ENCODE measurements around the gene CHD9. TPM values are rescaled to one million over a fixed set of nuclear protein-coding genes. Genes with fewer than 3 reads are reported as not detected.

CHD9 gene
- total RNA-seq, 1 donor from 2014 or later: 167 TPM

DNA sequence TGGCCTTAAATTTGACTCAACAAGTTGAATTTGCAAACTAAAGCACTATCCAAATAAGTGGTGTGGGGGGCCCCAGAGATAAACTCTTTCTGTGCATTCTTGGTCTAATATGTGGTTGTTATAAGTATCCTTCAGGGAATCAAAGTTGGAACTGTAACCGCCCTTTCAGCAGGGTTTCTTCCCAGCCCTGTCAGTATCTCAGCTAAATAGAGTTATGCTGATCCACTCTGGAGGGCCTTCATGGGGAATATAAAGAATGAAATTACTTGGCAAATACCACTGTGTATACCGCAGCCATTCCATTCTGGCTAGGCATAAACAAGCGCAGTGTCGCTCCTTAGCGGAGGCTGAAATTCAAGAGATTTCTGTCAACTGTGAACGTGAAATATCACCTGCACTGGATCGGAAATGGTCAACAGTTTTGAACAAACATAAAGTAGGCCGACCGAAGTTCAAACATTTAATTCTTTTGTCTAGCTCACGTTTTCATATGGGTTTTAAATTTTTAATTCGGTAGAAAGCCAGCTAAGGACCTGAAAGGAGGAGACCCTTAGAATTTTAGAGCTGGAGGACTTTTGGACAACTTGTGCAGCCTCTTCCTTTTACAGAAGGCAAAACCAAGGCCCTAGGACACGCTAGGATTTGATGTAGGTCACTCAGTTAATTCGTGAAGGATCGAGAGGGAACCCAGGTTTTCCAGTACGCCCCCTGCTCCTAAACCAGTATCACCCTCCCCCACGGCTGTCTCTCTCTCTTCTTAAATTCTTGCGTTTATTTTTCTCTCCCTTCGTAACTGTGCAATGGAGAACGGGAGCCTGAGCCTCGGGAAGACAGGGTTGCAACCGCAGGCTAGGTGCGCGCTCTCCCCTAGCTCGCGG is 74.7 kb downstream of the CHD9 start:
- DNase-seq (ENCODE audit: low spot score in 2 of 2) (no peak), FAIRE-seq (no peak)

- FAIRE-seq: no peak
Observed at GRCh38 chr16:53130159-53131049, 75.6 kb downstream of the CHD9 start.

GRCh38 chr16:53131050-53131362 is 76.2 kb downstream of the CHD9 start:
- no peak for FAIRE-seq
- DNase-seq (ENCODE audit: low spot score in 2 of 2): no peak

More at GRCh38 chr16:53130159-53131049, 75.6 kb downstream of the CHD9 start:
- peak; percentile 96 to 99 for DNase-seq (ENCODE audit: low spot score in 2 of 2)

- DNase-seq (ENCODE audit: low spot score in 2 of 2): peak; percentile 71 to 75
- FAIRE-seq: no peak
Observed at GRCh38 chr16:53131363-53132071, 76.7 kb downstream of the CHD9 start.

DNA sequence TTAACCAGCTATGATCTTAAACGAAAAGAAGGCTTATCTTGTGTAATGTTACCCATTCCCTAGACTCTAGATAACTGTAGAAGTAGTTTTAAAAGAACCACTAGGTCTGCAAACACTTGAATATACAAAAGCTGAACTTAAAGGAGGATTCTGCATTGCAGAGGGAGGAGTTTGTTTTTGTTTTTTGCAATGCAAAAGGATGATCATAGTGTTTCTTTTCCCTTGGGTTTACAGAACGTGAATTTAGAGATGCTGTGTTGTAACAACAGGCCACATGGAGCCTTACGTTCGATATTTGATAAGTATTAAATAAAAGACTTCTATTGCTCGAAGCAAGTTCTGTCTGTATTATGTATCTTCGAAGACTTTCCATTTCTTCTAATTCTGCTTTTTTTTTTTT is 77.6 kb downstream of the CHD9 start:
- DNase-seq (ENCODE audit: low spot score in 2 of 2): no peak
- FAIRE-seq: no peak

GRCh38 chr16:53135329-53135728 is 80.5 kb downstream of the CHD9 start:
- FAIRE-seq (no peak), DNase-seq (ENCODE audit: low spot score in 2 of 2) (no peak)

DNA sequence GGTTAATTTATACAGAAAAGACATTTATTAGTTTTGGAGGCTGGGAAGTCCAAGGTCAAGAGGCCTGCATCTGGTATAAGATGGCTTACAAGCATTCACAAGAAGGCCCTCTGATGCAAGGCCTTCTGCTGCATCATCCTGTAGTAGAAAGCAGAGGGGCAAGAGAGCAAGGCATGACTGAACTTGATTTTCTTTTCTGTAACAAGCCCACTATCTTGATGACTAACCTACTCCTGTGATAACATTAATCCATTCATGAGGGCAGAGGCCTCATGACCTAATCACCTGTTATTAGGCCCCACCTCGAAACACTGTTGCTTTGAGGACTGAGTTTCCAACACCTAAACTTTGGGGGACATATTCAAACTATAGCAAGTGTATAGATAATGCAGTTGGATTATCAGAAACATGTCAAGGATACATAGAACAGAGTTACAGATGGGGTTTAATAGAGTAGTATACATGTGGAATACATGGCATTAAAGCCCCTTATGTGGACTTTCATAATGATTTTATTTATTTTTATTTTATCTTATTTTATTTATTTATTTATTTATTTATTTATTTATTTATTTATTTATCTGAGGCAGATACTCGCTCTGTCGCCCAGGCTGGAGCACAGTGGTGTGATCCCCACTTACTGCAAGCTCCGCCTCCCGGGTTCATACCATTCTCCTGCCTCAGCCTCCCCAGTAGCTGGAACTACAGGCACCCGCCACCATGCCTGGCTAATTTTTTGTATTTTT is 88.2 kb downstream of the CHD9 start:
- no peak for DNase-seq (ENCODE audit: low spot score in 2 of 2)
- FAIRE-seq: no peak

DNA sequence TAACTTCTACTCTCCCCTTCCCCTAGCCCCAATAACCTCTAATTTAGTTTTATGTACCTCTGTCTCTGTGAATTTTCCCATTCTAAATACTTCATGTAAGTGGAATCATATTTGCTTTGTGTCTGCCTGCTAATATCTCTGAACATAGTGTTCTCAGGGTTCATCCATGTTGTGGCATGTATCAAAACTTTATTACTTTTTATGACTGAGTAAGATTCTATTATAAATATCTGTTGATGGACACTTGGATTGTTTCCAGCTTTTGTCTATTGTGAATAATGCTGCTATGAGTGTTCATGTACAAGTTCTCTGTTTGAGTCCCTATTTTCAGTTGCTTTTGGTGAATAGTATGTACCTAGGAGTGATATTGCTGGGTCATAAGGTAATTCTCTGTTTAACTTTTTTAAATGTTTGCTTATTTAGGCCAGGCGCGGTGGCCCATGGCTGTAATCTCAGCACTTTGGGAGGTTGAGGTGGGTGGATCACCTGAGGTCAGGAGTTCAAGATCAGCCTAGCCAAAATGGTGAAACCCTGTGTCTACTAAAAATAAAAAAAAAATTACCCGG is 92.8 kb downstream of the CHD9 start:
- no peak for DNase-seq (ENCODE audit: low spot score in 2 of 2)
- FAIRE-seq: no peak

DNA sequence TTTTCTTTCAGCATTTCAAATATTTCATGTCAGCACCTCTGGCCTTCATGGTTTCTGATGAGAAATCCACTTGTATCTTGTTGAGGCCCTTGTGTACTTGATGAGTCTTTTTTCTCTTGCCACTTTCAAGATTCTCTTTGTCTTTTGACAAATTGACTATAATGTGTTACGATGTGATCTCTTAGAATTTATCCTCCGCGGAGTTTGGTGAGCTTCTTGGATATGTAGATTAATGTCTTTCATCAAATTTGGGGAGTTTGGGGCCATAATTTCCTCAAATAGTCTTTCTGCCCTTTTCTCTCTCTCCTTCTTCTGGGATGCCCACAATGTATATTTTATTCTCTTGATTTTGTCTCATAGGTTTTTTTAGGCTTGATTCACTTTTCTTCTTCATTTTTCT is 96.0 kb downstream of the CHD9 start:
- FAIRE-seq: no peak
- no peak for DNase-seq (ENCODE audit: low spot score in 2 of 2)

DNA sequence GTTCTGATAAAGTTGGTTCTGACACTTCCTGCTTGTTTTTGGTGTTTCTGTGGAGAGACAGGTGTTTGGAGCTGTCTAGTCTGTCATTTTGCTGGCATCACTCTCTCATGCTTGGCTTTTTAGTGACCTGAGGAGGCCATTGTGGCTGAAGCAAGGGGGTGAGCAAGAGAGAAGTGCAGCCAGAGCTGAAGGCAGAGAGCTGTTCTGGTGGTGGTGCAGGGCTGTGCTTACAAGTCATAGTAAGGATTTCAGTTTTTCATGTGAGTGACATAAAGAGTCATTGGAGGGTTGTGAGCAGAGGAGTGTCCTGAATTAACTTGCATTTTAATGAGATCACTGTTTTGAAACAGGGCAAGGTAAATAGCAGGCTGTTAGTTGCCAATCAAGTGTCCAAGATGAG is 97.5 kb downstream of the CHD9 start:
- FAIRE-seq (no peak), DNase-seq (ENCODE audit: low spot score in 2 of 2) (no peak)

- DNase-seq (ENCODE audit: low spot score in 2 of 2): no peak
- FAIRE-seq: no peak
Observed at GRCh38 chr16:53153130-53153529, 98.3 kb downstream of the CHD9 start.

- FAIRE-seq (no peak), DNase-seq (ENCODE audit: low spot score in 2 of 2) (no peak)
Observed at GRCh38 chr16:53154513-53154912, 99.7 kb downstream of the CHD9 start.

DNA sequence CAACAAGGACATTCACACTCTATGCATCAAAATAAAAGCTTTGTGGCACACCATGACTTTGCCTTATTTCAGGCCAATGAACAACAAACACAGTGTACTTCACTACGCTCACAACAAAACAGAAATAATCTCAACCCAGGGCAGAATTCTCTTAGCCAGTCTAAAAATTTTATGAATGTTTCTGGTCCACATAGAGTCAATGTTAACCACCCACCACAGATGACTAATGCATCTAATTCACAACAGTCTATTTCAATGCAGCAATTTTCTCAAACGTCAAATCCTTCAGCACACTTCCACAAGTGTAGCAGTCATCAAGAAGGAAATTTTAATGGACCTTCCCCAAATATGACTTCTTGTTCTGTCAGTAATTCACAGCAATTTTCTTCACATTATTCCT is 101.7 kb downstream of the CHD9 start:
- DNase-seq (ENCODE audit: low spot score in 2 of 2) (no peak), FAIRE-seq (no peak)

DNA sequence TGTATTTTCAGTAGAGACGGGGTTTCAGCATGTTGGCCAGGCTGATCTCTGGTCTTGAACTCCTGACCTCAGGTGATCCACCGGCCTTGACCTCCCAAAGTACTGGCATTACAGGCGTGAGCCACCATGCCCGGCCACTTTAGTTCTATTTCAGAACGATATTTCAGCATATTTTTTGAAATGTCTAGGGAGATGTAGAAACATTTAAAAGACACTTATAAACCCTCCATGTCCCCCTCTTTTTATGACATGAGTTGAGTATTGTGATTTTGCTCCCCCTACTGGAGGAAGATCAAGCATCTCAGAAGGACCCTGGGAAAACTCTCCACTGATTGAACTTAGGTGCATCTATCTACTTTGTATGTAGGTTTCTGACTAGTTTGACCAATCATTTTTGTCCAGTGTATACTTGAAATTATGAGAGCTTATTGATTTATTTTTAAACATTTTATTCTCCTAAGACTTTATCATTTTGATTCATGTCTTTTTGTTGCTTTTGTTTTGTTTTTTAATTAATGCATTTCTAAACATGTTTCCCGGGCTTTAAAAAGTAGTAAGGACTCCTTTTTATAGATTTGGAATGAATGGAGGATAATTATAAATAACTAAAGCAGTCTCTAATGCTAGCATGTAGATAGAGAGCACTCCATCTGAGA is 105.1 kb downstream of the CHD9 start:
- FAIRE-seq (peak; percentile 6), DNase-seq (ENCODE audit: low spot score in 2 of 2) (peak; percentile 10 to 20)

DNA sequence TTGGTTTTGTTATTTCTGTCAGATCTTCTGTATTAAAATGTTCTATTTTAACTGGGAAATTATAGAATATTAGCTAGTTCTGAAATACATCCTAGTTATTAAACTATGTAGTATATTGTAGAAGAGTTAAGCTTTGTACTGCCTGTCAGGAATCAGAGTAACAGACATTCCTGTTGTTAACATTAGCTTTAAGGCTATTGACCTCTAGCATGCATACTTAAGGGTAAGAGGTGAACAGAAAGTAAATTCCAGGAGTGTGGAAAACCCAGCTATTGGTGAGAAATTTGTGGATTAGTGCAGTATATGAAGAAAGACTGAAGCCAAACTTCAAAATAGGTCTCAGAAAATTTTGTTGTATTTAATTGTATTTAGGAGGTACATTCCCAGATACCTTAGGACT is 111.3 kb downstream of the CHD9 start:
- FAIRE-seq (no peak), DNase-seq (ENCODE audit: low spot score in 2 of 2) (no peak)

- DNase-seq (ENCODE audit: low spot score in 2 of 2): no peak
- no peak for FAIRE-seq
Observed at GRCh38 chr16:53168744-53169143, 114.0 kb downstream of the CHD9 start.

DNA sequence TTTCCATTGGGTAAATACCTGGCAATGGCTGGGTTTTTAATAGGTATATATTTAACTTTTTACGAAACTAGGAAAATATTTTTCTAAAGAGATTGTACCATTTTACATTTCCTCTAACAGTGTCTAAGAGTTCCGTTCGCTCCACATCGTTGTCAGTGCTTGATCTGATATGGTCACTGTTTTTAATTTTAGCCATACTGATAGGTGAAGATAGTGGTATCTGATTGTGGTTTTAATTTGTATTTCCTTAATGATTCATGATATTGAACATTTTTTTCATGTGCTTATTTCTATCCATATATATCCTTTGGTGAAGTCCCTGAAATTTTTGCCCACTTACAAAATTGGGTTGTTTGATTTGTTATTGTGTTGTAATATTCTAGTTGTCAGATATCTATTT is 117.7 kb downstream of the CHD9 start:
- FAIRE-seq (no peak), DNase-seq (ENCODE audit: low spot score in 2 of 2) (no peak)

GRCh38 chr16:53175118-53175517 is 120.3 kb downstream of the CHD9 start:
- FAIRE-seq (no peak), DNase-seq (ENCODE audit: low spot score in 2 of 2) (no peak)

DNA sequence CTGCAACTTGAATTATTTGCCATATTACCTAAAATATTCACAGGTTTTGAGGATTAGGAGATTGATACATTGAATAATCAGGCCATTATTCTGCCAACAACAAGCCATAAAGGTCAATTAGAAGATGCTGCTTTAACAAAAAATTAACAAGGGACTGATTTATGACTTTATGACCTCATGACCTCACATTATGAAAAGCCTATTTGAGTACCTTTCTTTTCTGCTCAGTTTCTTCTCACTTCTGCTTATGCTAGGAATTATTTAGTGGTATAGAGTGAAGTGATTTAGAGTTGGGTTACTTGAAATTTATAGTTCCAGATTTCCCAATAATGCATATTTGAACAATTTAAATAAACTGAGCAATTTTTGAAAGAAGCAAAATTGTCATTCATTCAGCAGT is 121.6 kb downstream of the CHD9 start:
- DNase-seq (ENCODE audit: low spot score in 2 of 2) (no peak), FAIRE-seq (no peak)

Measured in frontal cortex (tissue), 4 donors.